Measurements from ENCODE around the gene CCDC3.

CCDC3 gene

GRCh38 chr10:12962556-12962955 lies 39.0 kb downstream of the CCDC3 start:
- H3K27me3 ChIP-seq (ENCODE audit: control insufficient read depth, low read length) = peaks cover 9% of the 10 kb centered on the region
- no peaks in the 10 kb centered on the region for H4K20me1 ChIP-seq (ENCODE audit: control insufficient read depth, insufficient read depth, low read depth, low read length)

GRCh38 chr10:12961416-12962205 lies 39.9 kb downstream of the CCDC3 start:
- Histone ChIP-seq H3K4me3 (ENCODE audit: low read length) (no peak overlapping the region), H3K27ac (ENCODE audit: low read depth, low read length) (no peak overlapping the region), H4K20me1 (ENCODE audit: control insufficient read depth, insufficient read depth, low read depth, low read length) (no peaks in the 10 kb centered on the region), H3K36me3 (ENCODE audit: control insufficient read depth, low read length) (no peaks in the 10 kb centered on the region), H3K4me1 (ENCODE audit: control insufficient read depth, low read length) (no peaks in the 10 kb centered on the region), H3K9me2 (replicated peaks; ENCODE audit: control insufficient read depth, low read length) (no peaks in the 10 kb centered on the region), H3F3A (ENCODE audit: control insufficient read depth, insufficient read depth) (no peaks in the 10 kb centered on the region), H3K4me2 (ENCODE audit: low read length) (no peak overlapping the region), H3K9me3 (ENCODE audit: control insufficient read depth, insufficient read depth, low read length) (no peaks in the 10 kb centered on the region), H3K79me2 (ENCODE audit: control insufficient read depth, low read length) (no peaks in the 10 kb centered on the region), H3K27me3 (ENCODE audit: control insufficient read depth, low read length) (peaks cover 6% of the 10 kb centered on the region)
- TF ChIP-seq CTCF (IDR thresholded peaks at IDR 0.05; ENCODE audit: low read depth, low read length, poor library complexity, severe bottlenecking) (no peak), EZH2phosphoT487 (IDR thresholded peaks at IDR 0.05; ENCODE audit: borderline replicate concordance, low read length) (no peak)

More at GRCh38 chr10:12962556-12962955, 39.0 kb downstream of the CCDC3 start:
- Histone ChIP-seq H3K79me2 (ENCODE audit: control insufficient read depth, low read length) (no peaks in the 10 kb centered on the region), H3K27ac (ENCODE audit: low read depth, low read length) (no peak overlapping the region), H3F3A (ENCODE audit: control insufficient read depth, insufficient read depth) (no peaks in the 10 kb centered on the region), H3K36me3 (ENCODE audit: control insufficient read depth, low read length) (no peaks in the 10 kb centered on the region), H3K4me1 (ENCODE audit: control insufficient read depth, low read length) (no peaks in the 10 kb centered on the region), H3K4me2 (ENCODE audit: low read length) (no peak overlapping the region), H3K9me3 (ENCODE audit: control insufficient read depth, insufficient read depth, low read length) (no peaks in the 10 kb centered on the region), H3K4me3 (ENCODE audit: low read length) (no peak overlapping the region), H3K9me2 (replicated peaks; ENCODE audit: control insufficient read depth, low read length) (no peaks in the 10 kb centered on the region)
- TF ChIP-seq EZH2phosphoT487 (IDR thresholded peaks at IDR 0.05; ENCODE audit: borderline replicate concordance, low read length) = no peak
- no peak for TF ChIP-seq CTCF (IDR thresholded peaks at IDR 0.05; ENCODE audit: low read depth, low read length, poor library complexity, severe bottlenecking)

GRCh38 chr10:12960941-12961340 lies 40.6 kb downstream of the CCDC3 start:
- TF ChIP-seq EZH2phosphoT487 (IDR thresholded peaks at IDR 0.05; ENCODE audit: borderline replicate concordance, low read length) = no peak
- TF ChIP-seq CTCF (IDR thresholded peaks at IDR 0.05; ENCODE audit: low read depth, low read length, poor library complexity, severe bottlenecking) = no peak
- Histone ChIP-seq H4K20me1 (ENCODE audit: control insufficient read depth, insufficient read depth, low read depth, low read length) (no peaks in the 10 kb centered on the region), H3F3A (ENCODE audit: control insufficient read depth, insufficient read depth) (no peaks in the 10 kb centered on the region), H3K27me3 (ENCODE audit: control insufficient read depth, low read length) (peaks cover 6% of the 10 kb centered on the region; the same call in 1 of the 2 replicates), H3K4me3 (ENCODE audit: low read length) (no peak overlapping the region), H3K4me1 (ENCODE audit: control insufficient read depth, low read length) (no peaks in the 10 kb centered on the region), H3K79me2 (ENCODE audit: control insufficient read depth, low read length) (no peaks in the 10 kb centered on the region), H3K36me3 (ENCODE audit: control insufficient read depth, low read length) (no peaks in the 10 kb centered on the region), H3K9me2 (replicated peaks; ENCODE audit: control insufficient read depth, low read length) (no peaks in the 10 kb centered on the region), H3K4me2 (ENCODE audit: low read length) (no peak overlapping the region), H3K9me3 (ENCODE audit: control insufficient read depth, insufficient read depth, low read length) (no peaks in the 10 kb centered on the region), H3K27ac (ENCODE audit: low read depth, low read length) (no peak overlapping the region)

Measured in DOHH2 (cell line).